Right lobe of liver (tissue), 6 donors: ENCODE results near the gene EML5. TPM values are rescaled to one million over a fixed set of nuclear protein-coding genes. Genes with fewer than 3 reads are reported as not detected.

Source experiments
- ATAC-seq, 4 donors: fragments of 200-7000 bp; cut with Tn5 transposase; one replicate each; pipeline ENCODE4 v1.9.1; 2020; ENCODE audit warnings: mild to moderate bottlenecking in 4 of 4, moderate library complexity in 4 of 4
- DNase-seq, 3 donors: peaks; one replicate each; pipeline ENCODE4 v3.0.0-alpha.2; 2020
- H3K27ac ChIP-seq, 3 donors: fragments of 200-600 bp; one replicate each; pipeline ENCODE4 v1.8.0; 2022
- H3K27me3 ChIP-seq, 2 donors: fragments of 200-600 bp; one replicate each; pipeline ENCODE4 v1.8.0; 2022
- H3K36me3 ChIP-seq, 4 donors: fragments of 200-600 bp; sonication (generic) in 1 of 4; one replicate each; pipeline versions ENCODE4 v1.5.1 to v1.8.0; 2017 to 2022; ENCODE audit warnings: control low read depth in 1 of 4
- H3K4me1 ChIP-seq, 4 donors: fragments of 200-600 bp; sonication (generic) in 1 of 4; one replicate each; pipeline versions ENCODE4 v1.5.1 to v1.8.0; 2017 to 2022; ENCODE audit warnings: control low read depth in 1 of 4
- H3K4me3 ChIP-seq, 3 donors: fragments of 200-600 bp; one replicate each; pipeline ENCODE4 v1.8.0; 2022
- H3K9me3 ChIP-seq, 4 donors: fragments of 200-600 bp; sonication (generic) in 1 of 4; one replicate each; pipeline versions ENCODE4 v1.5.1 to v1.8.0; 2017 to 2022; ENCODE audit warnings: control low read depth in 1 of 4
- POLR2A ChIP-seq: fragments of 450-650 bp; IDR thresholded peaks from one replicate; pipeline ENCODE4 v1.6.1; 2017; ENCODE audit warnings: antibody characterized with exemption, mild to moderate bottlenecking
- WGBS: methylation state at CpG from one replicate; pipeline ENCODE4 v1.1.6; 2018; ENCODE audit warnings: low coverage, low lambda C conversion rate; ENCODE audit not compliant: insufficient coverage; ENCODE audit errors: missing lambda C conversion rate; 5-methylcytosine and 5-hydroxymethylcytosine counted together
- intact Hi-C, 2 donors: fragments of 100-400 bp; cut with DNase I; formaldehyde crosslinking; loops; one replicate each; pipeline versions ENCODE4 v1.11.2 to v1.14.1; 2022
- total RNA-seq, 6 experiments: library from RNA; depleted of rRNA in 2 of 6; stranded (reverse); fragments of >200 nt in 2 of 6; fragmentation: NEBNext Ultra II Directional in 3 of 6; extraction: Animal tissue kit (Norgen Biotek cat#: 25700) in 3 of 6; gene quantifications; one replicate each; pipeline versions ENCODE4 v1.1.0 to v1.2.4, GENCODE V29; 2016 to 2023
- TF ChIP-seq, protein P1 (sequence below), 4 donors: fragments of 200-600 bp in 3 of 4; fragments of 450-650 bp in 1 of 4; IDR thresholded peaks; one replicate each; pipeline versions ENCODE4 v1.5.1 to v1.8.0; 2016 to 2022; ENCODE audit warnings: antibody characterized with exemption in 4 of 4, mild to moderate bottlenecking in 2 of 4
- donor health status: DM: no; HTN: yes; CAD: no.
- donor health status: DM: no; HTN: no; CAD: no.
- donor health status: DM: no; HTN: no; CAD: no.
- donor health status: DM: no; HTN: yes; CAD: no.
- donor health status: DM: no; HTN: yes; CAD: no.

The EML5 gene
- total RNA-seq, 6 experiments from 2014 or later, result 0.07 to 1.7 (median 0.24) TPM

DNA sequence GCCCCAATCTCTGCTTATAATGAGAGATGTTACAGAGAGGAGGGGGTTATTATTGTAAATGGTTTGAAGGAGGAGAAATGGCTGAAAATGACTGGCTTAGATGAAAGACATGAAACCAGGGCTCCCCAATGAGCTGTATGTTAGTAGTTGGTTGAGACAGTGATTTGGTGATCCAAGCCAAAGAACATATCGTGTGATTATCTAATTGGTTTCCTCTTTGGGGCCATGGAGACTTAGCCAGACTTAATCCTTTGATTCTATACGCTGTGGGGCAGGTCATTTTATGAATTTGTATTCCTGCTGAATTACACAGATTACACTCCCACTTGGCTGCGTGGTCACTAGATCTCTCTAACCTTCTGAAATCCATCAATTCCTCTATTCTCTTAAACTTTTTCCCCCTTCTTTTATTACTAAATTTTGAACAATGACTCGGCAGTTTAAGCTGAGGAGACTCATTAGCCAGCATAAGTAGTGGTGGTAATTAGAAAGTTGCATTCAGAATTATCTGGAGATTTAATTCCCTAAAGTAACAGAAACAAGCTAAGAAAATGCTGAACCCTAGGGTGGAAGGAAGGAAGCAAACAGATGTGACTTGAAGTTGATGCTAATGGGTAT is 37.0 kb upstream of the EML5 start:
- Histone ChIP-seq H3K36me3 (no peaks in the 10 kb centered on the region), H3K27ac (peak overlapping the region; percentile 30 to 61 (median 52)), H3K4me3 (peak overlapping the region in 1 of 3 donors; percentile 3), H3K4me1 (peaks cover 0 to 35% (median 7%) of the 10 kb centered on the region in 4 donors), H3K27me3 (no peaks in the 10 kb centered on the region), H3K9me3 (no peaks in the 10 kb centered on the region)
- intact Hi-C loops, result no loop called here
- ATAC-seq, result peak in 1 of 4 donors; percentile 18
- DNase-seq, result no peak
- TF ChIP-seq, protein P1, sequence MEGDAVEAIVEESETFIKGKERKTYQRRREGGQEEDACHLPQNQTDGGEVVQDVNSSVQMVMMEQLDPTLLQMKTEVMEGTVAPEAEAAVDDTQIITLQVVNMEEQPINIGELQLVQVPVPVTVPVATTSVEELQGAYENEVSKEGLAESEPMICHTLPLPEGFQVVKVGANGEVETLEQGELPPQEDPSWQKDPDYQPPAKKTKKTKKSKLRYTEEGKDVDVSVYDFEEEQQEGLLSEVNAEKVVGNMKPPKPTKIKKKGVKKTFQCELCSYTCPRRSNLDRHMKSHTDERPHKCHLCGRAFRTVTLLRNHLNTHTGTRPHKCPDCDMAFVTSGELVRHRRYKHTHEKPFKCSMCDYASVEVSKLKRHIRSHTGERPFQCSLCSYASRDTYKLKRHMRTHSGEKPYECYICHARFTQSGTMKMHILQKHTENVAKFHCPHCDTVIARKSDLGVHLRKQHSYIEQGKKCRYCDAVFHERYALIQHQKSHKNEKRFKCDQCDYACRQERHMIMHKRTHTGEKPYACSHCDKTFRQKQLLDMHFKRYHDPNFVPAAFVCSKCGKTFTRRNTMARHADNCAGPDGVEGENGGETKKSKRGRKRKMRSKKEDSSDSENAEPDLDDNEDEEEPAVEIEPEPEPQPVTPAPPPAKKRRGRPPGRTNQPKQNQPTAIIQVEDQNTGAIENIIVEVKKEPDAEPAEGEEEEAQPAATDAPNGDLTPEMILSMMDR (IDR thresholded peaks at IDR 0.05), result no peak
- TF ChIP-seq POLR2A, result no peak
- 62% methylated on average over 4 of the region's 4 CpGs for WGBS

DNA sequence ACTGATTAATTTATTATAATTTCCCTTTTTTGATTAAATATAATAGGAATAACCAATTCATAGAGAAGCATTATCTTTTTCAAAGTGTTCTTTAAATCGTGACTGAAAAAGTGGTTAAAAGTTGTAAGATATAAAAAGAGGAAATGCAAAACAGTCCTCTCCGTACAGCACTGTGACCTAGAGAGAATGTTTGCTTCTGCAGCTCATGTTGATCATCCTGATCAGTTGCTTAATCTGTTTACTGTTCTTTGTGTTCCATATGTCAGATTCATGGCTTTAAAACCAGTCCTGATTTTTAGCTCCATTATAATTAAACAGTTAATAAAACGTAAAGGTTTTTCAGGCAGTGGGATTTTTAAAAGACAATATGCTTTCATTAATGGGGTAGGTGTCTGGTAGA is 36.4 kb upstream of the EML5 start:
- no peaks in the 10 kb centered on the region for H3K27me3 ChIP-seq
- no peaks in the 10 kb centered on the region for H3K9me3 ChIP-seq
- TF ChIP-seq POLR2A, result peak; percentile 44
- TF ChIP-seq, protein P1 (IDR thresholded peaks at IDR 0.05), result no peak
- ATAC-seq (peak; percentile 68 to 74 (median 74)), DNase-seq (no peak)
- H3K27ac ChIP-seq, result peak overlapping the region; percentile 30 to 61 (median 52)
- 8% methylated on average over 3 of the region's 3 CpGs for WGBS
- H3K4me3 ChIP-seq, result peak overlapping the region in 1 of 3 donors; percentile 3
- no peaks in the 10 kb centered on the region for H3K36me3 ChIP-seq
- H3K4me1 ChIP-seq, result peaks cover 0 to 28% (median 4%) of the 10 kb centered on the region in 4 donors
- intact Hi-C loops, result no loop called here

DNA sequence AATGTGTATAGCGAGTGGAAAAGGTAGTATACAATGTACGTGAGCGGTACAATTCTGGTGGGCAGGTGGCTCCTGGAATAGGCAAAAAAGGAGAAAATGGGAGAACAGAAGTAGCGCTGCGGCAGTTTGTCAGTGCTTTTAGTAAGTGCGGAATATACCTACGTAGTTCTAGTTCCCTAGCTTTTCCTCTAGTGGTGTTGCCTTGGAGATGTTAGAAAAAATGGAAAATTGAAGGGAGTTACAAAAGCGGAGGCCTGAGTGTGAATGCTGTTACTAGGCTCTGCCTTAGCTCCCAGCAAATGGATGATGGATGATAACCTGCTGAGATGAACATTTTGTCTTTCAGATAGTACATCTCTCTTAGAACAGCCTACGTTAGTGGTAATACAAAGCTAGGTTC is 32.8 kb upstream of the EML5 start:
- H3K27me3 ChIP-seq, result no peaks in the 10 kb centered on the region
- 94% methylated on average over 9 of the region's 9 CpGs for WGBS
- H3K4me1 ChIP-seq, result peaks cover 0 to 28% (median 3%) of the 10 kb centered on the region in 4 donors
- no peak overlapping the region for H3K27ac ChIP-seq
- DNase-seq, result no peak
- H3K4me3 ChIP-seq, result no peak overlapping the region
- ATAC-seq, result no peak
- H3K36me3 ChIP-seq, result no peaks in the 10 kb centered on the region
- intact Hi-C loops, result no loop called here
- TF ChIP-seq POLR2A, result no peak
- TF ChIP-seq, protein P1 (IDR thresholded peaks at IDR 0.05), result no peak
- no peaks in the 10 kb centered on the region for H3K9me3 ChIP-seq

DNA sequence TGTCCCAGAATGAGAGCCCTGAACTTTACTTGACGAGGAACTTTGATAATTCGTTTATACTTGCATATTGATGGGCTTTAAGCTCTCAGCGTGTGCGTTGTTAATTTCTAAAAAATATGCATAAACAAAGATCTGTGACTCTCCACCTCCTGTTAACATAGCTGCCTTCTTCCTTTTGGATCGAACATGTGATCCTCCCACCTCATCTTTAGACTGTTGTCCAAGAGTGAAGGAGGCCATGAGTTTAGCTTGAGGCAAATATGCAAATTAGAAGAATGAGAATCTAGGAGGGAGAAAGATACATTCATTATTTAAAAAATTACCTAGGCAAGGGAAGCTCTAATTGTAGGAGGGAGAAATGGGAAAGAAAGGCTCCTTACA is 32.3 kb upstream of the EML5 start:
- peak overlapping the region; percentile 88 to 94 (median 91) for H3K27ac ChIP-seq
- no peaks in the 10 kb centered on the region for H3K9me3 ChIP-seq
- TF ChIP-seq, protein P1 (IDR thresholded peaks at IDR 0.05), result no peak
- TF ChIP-seq POLR2A, result no peak
- ATAC-seq (no peak), DNase-seq (no peak)
- intact Hi-C loops, result no loop called here
- H3K4me3 ChIP-seq, result peak overlapping the region; percentile 71 to 90 (median 78)
- H3K27me3 ChIP-seq, result no peaks in the 10 kb centered on the region
- peaks cover 0 to 27% (median 3%) of the 10 kb centered on the region in 4 donors for H3K4me1 ChIP-seq
- 6% methylated on average over 5 of the region's 5 CpGs for WGBS
- H3K36me3 ChIP-seq, result no peaks in the 10 kb centered on the region
